Mesothelial cell of epicardium (in vitro differentiated cells): ENCODE data around the gene SDF2L1. TPM values are rescaled to one million over a fixed set of nuclear protein-coding genes. Genes with fewer than 3 reads are reported as not detected.
A peak's percentile ranks its signal among the peaks of the same experiment; 100 is the strongest.

Source experiments
- DNase-seq, 2 experiments: peaks; one replicate each; pipeline ENCODE4 v3.0.0; 2021; ENCODE audit warnings: low spot score in 2 of 2; ENCODE audit not compliant: unreplicated experiment in 2 of 2
- H3K27ac Mint-ChIP-seq: 2 replicates; pipeline ENCODE4 v1.8.0; 2021; ENCODE audit warnings: mixed read lengths
- H3K27me3 Mint-ChIP-seq: 2 replicates; pipeline ENCODE4 v1.8.0; 2021; ENCODE audit warnings: low read depth, mixed read lengths
- H3K36me3 Mint-ChIP-seq: 2 replicates; pipeline ENCODE4 v1.8.0; 2021; ENCODE audit warnings: mixed read lengths
- H3K4me1 Mint-ChIP-seq: 2 replicates; pipeline ENCODE4 v1.8.0; 2021; ENCODE audit warnings: mixed read lengths
- H3K4me3 Mint-ChIP-seq: 2 replicates; pipeline ENCODE4 v1.8.0; 2021; ENCODE audit warnings: mild to moderate bottlenecking, moderate library complexity, mixed read lengths
- H3K9me3 Mint-ChIP-seq: 2 replicates; pipeline ENCODE4 v1.8.0; 2021; ENCODE audit warnings: mixed read lengths
- total RNA-seq: library from RNA; stranded (reverse); gene quantifications from 3 replicates; pipeline ENCODE4 v1.2.1, GENCODE V29; 2021
- TF ChIP-seq, protein P1 (sequence below): fragments of 200-600 bp; sonication (generic); IDR thresholded peaks from one replicate; pipeline ENCODE4 v1.5.0; 2021; ENCODE audit warnings: antibody characterized with exemption; ENCODE audit not compliant: unreplicated experiment

SDF2L1 gene
- total RNA-seq, 1 donor from 2014 or later, result 22.1 TPM

DNA sequence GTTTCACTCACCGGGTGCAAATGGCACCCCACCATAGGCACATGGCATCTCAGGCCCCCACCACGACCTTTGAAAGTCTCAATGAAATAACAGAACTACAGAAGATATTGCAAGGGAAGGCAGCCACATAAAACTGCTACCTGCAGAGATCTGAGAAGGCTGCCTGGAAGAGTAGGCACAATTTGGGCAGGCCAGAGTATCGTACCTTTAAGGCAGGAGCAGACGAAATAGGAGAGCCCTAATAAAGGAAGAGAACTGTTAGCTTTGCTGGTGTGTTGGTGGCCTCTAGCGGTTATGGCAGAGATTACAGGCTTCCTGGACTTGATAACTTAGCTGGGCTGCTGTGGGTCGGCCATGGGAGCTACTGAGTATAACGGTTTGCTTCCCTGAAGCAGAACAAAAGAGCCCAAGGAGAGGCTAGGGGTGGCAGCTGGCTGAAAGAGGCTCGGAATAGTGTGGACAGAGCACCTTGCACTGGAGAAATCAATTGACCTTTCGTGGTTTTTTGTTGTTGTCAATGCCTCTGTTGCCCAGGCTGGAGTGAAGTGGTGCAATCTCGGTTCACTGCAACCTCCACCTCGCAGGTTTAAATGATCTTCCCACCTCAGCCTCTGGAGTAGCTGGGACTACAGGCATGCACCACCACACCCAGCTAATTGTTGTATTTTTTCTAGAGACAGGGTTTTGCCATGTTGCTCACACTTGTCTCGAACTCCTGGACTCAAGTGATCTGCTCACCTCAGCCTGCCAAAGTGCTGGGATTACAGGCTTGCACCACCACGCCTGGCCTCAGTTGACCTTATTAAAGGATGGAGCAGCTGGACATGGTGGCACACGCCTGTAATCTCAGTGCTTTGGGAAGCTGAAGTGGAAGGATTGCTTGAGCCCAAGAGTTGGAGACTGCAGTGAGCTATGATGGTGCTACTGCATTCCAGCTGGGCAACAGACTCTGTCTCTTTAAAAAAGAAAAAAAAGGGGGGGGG, 4.8 kb downstream of the SDF2L1 start:
- H3K27ac Mint-ChIP-seq, result no peak overlapping the region
- H3K27me3 Mint-ChIP-seq, result no peaks in the 10 kb centered on the region
- peak in 1 of 2 experiments; percentile 77 for DNase-seq
- no peaks in the 10 kb centered on the region for H3K9me3 Mint-ChIP-seq
- H3K36me3 Mint-ChIP-seq, result peaks cover 13% of the 10 kb centered on the region
- H3K4me1 Mint-ChIP-seq, result peaks cover 20% of the 10 kb centered on the region
- H3K4me3 Mint-ChIP-seq, result no peak overlapping the region
- TF ChIP-seq, protein P1, sequence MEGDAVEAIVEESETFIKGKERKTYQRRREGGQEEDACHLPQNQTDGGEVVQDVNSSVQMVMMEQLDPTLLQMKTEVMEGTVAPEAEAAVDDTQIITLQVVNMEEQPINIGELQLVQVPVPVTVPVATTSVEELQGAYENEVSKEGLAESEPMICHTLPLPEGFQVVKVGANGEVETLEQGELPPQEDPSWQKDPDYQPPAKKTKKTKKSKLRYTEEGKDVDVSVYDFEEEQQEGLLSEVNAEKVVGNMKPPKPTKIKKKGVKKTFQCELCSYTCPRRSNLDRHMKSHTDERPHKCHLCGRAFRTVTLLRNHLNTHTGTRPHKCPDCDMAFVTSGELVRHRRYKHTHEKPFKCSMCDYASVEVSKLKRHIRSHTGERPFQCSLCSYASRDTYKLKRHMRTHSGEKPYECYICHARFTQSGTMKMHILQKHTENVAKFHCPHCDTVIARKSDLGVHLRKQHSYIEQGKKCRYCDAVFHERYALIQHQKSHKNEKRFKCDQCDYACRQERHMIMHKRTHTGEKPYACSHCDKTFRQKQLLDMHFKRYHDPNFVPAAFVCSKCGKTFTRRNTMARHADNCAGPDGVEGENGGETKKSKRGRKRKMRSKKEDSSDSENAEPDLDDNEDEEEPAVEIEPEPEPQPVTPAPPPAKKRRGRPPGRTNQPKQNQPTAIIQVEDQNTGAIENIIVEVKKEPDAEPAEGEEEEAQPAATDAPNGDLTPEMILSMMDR, result peak; percentile 82

DNA sequence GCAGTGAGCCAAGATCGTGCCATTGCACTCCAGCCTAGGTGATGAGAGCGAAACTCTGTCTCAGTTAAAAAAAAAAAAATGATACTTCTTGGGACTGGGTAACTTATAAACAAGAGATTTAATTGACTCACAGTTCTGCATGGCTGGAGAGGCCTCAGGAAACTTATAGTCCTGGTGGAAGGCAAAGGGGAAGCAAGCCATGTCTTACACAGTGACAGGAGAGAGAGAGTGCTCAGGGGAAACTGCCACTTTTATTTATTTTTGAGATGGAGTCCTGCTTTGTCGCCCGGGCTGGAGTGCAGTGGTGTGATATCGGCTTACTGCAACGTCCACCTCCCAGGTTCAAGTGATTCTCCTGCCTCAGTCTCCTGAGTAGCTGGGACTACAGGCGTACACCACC, 8.2 kb downstream of the SDF2L1 start:
- no peak overlapping the region for H3K27ac Mint-ChIP-seq
- H3K36me3 Mint-ChIP-seq, result peaks cover 5% of the 10 kb centered on the region
- TF ChIP-seq, protein P1, result no peak
- no peaks in the 10 kb centered on the region for H3K9me3 Mint-ChIP-seq
- H3K27me3 Mint-ChIP-seq, result no peaks in the 10 kb centered on the region
- no peak for DNase-seq
- peaks cover 12% of the 10 kb centered on the region for H3K4me1 Mint-ChIP-seq
- peak overlapping the region; percentile 93 for H3K4me3 Mint-ChIP-seq

DNA sequence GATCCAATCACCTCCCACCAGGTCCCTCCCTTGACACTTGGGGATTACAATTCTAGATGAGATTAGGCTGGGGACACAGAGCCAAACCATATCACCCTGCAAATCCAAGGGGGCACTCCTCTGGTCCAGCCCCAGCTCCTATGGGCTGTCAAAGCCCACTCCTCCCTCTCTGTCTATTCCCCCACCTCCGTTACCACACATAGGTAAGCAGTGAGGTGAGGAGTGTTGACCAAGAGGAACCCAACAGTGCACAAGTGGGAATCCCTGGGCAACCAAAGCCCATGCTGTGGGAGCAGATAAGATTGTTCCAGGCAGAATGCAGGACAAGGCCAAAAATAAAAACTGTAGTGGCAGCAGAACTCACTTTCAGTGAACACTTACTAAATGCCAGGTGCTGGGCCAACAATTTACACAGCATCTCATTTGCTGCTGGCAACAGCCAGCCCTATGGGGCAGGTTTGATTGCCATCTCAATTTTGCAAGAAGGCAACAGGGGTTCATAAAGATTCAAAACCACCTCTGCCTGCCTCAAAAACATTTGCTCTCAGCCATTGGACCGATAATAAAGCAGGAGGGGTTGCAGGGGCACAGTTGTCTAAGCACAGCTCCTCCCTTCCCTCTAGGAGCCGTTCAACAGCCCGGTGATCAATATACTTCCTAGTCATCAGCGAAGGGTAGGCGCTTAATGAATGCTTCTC, 8.9 kb downstream of the SDF2L1 start:
- DNase-seq, result no peak
- peaks cover 5% of the 10 kb centered on the region for H3K36me3 Mint-ChIP-seq
- no peaks in the 10 kb centered on the region for H3K9me3 Mint-ChIP-seq
- no peaks in the 10 kb centered on the region for H3K27me3 Mint-ChIP-seq
- H3K27ac Mint-ChIP-seq, result peak overlapping the region; percentile 97
- peak overlapping the region; percentile 93 for H3K4me3 Mint-ChIP-seq
- TF ChIP-seq, protein P1, result no peak
- peaks cover 12% of the 10 kb centered on the region for H3K4me1 Mint-ChIP-seq

DNA sequence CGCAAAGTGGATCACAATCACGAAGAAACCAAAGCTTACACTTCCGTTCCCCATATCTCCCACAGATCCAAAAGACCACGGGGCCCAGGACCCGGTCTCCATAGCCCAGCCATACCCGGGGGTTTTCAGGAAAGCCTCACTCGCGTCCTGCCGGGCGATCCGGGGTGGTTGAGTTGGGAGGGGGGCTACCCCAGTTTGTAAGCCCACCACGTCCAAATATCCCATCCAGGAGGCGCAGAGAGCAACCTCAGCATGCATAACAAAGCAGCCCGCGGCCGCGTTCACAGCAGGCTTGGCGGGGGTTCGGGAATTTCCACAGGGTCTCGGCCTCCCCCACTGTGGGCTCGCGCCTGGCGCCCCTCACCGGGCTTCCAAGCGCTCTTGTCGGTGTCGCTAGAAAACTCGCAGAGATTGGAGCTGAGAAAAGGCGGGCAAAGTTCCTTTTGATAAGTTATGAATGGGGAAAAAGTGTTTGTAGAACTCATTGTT, 9.5 kb downstream of the SDF2L1 start:
- H3K9me3 Mint-ChIP-seq, result no peaks in the 10 kb centered on the region
- H3K4me1 Mint-ChIP-seq, result peaks cover 14% of the 10 kb centered on the region
- no peak for DNase-seq
- H3K36me3 Mint-ChIP-seq, result peaks cover 4% of the 10 kb centered on the region
- TF ChIP-seq, protein P1, result no peak
- H3K27me3 Mint-ChIP-seq, result no peaks in the 10 kb centered on the region
- H3K27ac Mint-ChIP-seq, result peak overlapping the region; percentile 97
- peak overlapping the region; percentile 93 for H3K4me3 Mint-ChIP-seq

DNA sequence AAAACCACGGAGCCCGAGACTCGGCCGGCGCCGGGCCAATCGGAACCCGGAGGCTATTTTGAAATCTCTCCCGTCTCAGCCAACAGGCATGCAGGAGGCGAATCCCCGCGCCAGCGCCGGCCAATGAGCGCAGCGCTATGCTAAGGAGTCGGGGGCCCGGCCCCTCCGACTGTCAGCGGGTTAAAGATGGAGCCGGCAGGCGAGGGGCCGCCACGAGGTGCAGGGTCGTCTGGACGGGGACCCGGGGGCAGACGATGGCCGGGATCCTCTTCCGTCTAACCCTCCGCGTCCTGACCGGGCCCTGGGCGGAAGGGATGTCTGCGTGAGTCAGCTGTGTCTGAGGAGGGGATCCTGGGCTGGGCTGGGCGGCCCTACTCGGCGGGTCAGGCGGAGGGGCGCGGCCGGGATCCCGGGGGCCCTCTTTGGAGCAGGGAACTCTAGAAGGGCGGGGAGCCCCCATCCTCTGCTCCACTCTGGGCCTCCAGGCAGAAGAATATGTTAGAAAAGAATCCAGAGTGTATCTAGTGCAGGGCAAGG, 10.0 kb downstream of the SDF2L1 start:
- Mint-ChIP-seq H3K27me3 (peaks cover 2% of the 10 kb centered on the region), H3K9me3 (no peaks in the 10 kb centered on the region), H3K4me3 (peak overlapping the region; percentile 93), H3K36me3 (peaks cover 2% of the 10 kb centered on the region), H3K4me1 (peaks cover 18% of the 10 kb centered on the region), H3K27ac (peak overlapping the region; percentile 97)
- DNase-seq, result peak; percentile 79 to 90
- TF ChIP-seq, protein P1, result no peak
